H9 (cell line): Measurements from ENCODE around the gene EPS8. TPM values are rescaled to one million over a fixed set of nuclear protein-coding genes. Genes with fewer than 3 reads are reported as not detected.

Experiments used
- DNase-seq: peaks from one replicate; pipeline ENCODE4 v3.0.0-alpha.2; 2017
- H2AFZ ChIP-seq: one replicate; pipeline ENCODE4 v1.6.1; 2013; ENCODE audit warnings: mild to moderate bottlenecking, low read length, control low read depth, moderate library complexity
- H2AK5ac ChIP-seq: 2 replicates; pipeline ENCODE4 v1.6.1; 2013; ENCODE audit warnings: low read length, control low read depth, mixed read lengths; ENCODE audit not compliant: insufficient read length
- H2BK120ac ChIP-seq: one replicate; pipeline ENCODE4 v1.6.1; 2013; ENCODE audit warnings: low read depth, mild to moderate bottlenecking, low read length, control low read depth, inconsistent platforms; ENCODE audit not compliant: poor library complexity, severe bottlenecking
- H2BK12ac ChIP-seq: 2 replicates; pipeline ENCODE4 v1.6.1; 2013; ENCODE audit warnings: low read length, control low read depth, mixed read lengths, low read depth; ENCODE audit not compliant: insufficient read length
- H2BK15ac ChIP-seq: 2 replicates; pipeline ENCODE4 v1.6.1; 2013; ENCODE audit warnings: low read depth, low read length, control low read depth
- H2BK20ac ChIP-seq: one replicate; pipeline ENCODE4 v1.6.1; 2013; ENCODE audit warnings: low read depth, mild to moderate bottlenecking, low read length, control low read depth, inconsistent platforms; ENCODE audit not compliant: poor library complexity, severe bottlenecking
- H2BK5ac ChIP-seq: 2 replicates; pipeline ENCODE4 v1.6.1; 2013; ENCODE audit warnings: low read length, control low read depth, mixed read lengths; ENCODE audit not compliant: insufficient read length
- H3K14ac ChIP-seq: 2 replicates; pipeline ENCODE4 v1.6.1; 2013; ENCODE audit warnings: low read length, control low read depth; ENCODE audit not compliant: insufficient read depth
- H3K18ac ChIP-seq: 2 replicates; pipeline ENCODE4 v1.6.1; 2013; ENCODE audit warnings: low read depth, mild to moderate bottlenecking, mixed read lengths, low read length, control low read depth; ENCODE audit not compliant: insufficient read length
- H3K23ac ChIP-seq: 2 replicates; pipeline ENCODE4 v1.6.1; 2013; ENCODE audit warnings: low read length, control low read depth, mixed read lengths, low read depth; ENCODE audit not compliant: insufficient read length
- H3K23me2 ChIP-seq: 2 replicates; pipeline ENCODE4 v1.6.1; 2013; ENCODE audit warnings: low read depth, mild to moderate bottlenecking, mixed read lengths, low read length, control low read depth; ENCODE audit not compliant: insufficient read length, poor library complexity, severe bottlenecking
- H3K27ac ChIP-seq: 2 replicates; pipeline ENCODE4 v1.5.1; 2013; ENCODE audit warnings: low read length, control low read depth, mixed read lengths, low read depth; ENCODE audit not compliant: insufficient read length
- H3K27me3 ChIP-seq: 2 replicates; pipeline ENCODE4 v1.6.1; 2013; ENCODE audit warnings: low read length, control low read depth, inconsistent platforms; ENCODE audit not compliant: insufficient read depth
- H3K4ac ChIP-seq: 2 replicates; pipeline ENCODE4 v1.6.1; 2013; ENCODE audit warnings: low read depth, mild to moderate bottlenecking, control low read depth, inconsistent platforms, low read length, moderate library complexity
- H3K4me1 ChIP-seq: 2 replicates; pipeline ENCODE4 v1.6.1; 2013; ENCODE audit warnings: low read length, control low read depth, inconsistent platforms; ENCODE audit not compliant: insufficient read depth
- H3K4me2 ChIP-seq: 2 replicates; pipeline ENCODE4 v1.6.1; 2013; ENCODE audit warnings: low read length, control low read depth, mixed read lengths; ENCODE audit not compliant: insufficient read length, insufficient read depth
- H3K56ac ChIP-seq: 2 replicates; pipeline ENCODE4 v1.6.1; 2013; ENCODE audit warnings: low read depth, mild to moderate bottlenecking, mixed read lengths, low read length, control low read depth; ENCODE audit not compliant: insufficient read length
- H3K79me1 ChIP-seq: 2 replicates; pipeline ENCODE4 v1.6.1; 2013; ENCODE audit warnings: low read depth, mild to moderate bottlenecking, moderate library complexity, low read length, control low read depth, inconsistent platforms; ENCODE audit not compliant: insufficient read depth, poor library complexity, severe bottlenecking
- H3K79me2 ChIP-seq: 2 replicates; pipeline ENCODE4 v1.6.1; 2013; ENCODE audit warnings: low read length, control low read depth, inconsistent platforms; ENCODE audit not compliant: insufficient read depth
- H3K9ac ChIP-seq: 2 replicates; pipeline ENCODE4 v1.6.1; 2013; ENCODE audit warnings: low read length, control low read depth, mixed read lengths; ENCODE audit not compliant: insufficient read length; ENCODE audit errors: extremely low read depth
- H3K9me3 ChIP-seq: one replicate; pipeline ENCODE4 v1.6.1; 2013; ENCODE audit warnings: low read depth, low read length, inconsistent platforms; ENCODE audit not compliant: control insufficient read depth
- H3T11ph ChIP-seq: one replicate; pipeline ENCODE4 v1.6.1; 2013; ENCODE audit warnings: mild to moderate bottlenecking, low read length, control low read depth, inconsistent platforms
- H4K20me1 ChIP-seq: one replicate; pipeline ENCODE4 v1.6.1; 2013; ENCODE audit not compliant: control insufficient read depth, insufficient read length, insufficient read depth
- H4K5ac ChIP-seq: 2 replicates; pipeline ENCODE4 v1.6.1; 2013; ENCODE audit warnings: low read depth, mild to moderate bottlenecking, mixed read lengths, low read length, control low read depth; ENCODE audit not compliant: insufficient read length
- H4K8ac ChIP-seq: replicated peaks from 2 replicates; pipeline ENCODE4 v1.6.1; 2013; ENCODE audit warnings: low read length, control low read depth, mixed read lengths, low read depth; ENCODE audit not compliant: insufficient read length
- H4K91ac ChIP-seq: 2 replicates; pipeline ENCODE4 v1.6.1; 2013; ENCODE audit warnings: low read depth, mild to moderate bottlenecking, moderate library complexity, mixed read lengths, low read length, control low read depth; ENCODE audit not compliant: insufficient read length
- H3K27ac Mint-ChIP-seq, 3 experiments: 2 replicates in 2 of 3; 3 replicates in 1 of 3; pipeline ENCODE4 v1.8.0; 2020 to 2021; ENCODE audit warnings: mixed read lengths in 3 of 3, mild to moderate bottlenecking in 1 of 3, moderate library complexity in 1 of 3
- H3K27me3 Mint-ChIP-seq: 2 replicates; pipeline ENCODE4 v1.8.0; 2021; ENCODE audit warnings: low read depth, mild to moderate bottlenecking, moderate library complexity, mixed read lengths
- H3K36me3 Mint-ChIP-seq, 3 experiments: 2 replicates in 2 of 3; 3 replicates in 1 of 3; pipeline ENCODE4 v1.8.0; 2020 to 2021; ENCODE audit warnings: low read depth in 3 of 3, mixed read lengths in 3 of 3; ENCODE audit not compliant: insufficient read depth in 1 of 3
- H3K4me1 Mint-ChIP-seq, 2 experiments: 2 replicates each; pipeline ENCODE4 v1.8.0; 2020; ENCODE audit warnings: mixed read lengths in 2 of 2
- H3K4me3 Mint-ChIP-seq, 2 experiments: 2 replicates in 1 of 2; 3 replicates in 1 of 2; pipeline ENCODE4 v1.8.0; 2020 to 2021; ENCODE audit warnings: mild to moderate bottlenecking in 2 of 2, mixed read lengths in 2 of 2, moderate library complexity in 1 of 2
- H3K9me3 Mint-ChIP-seq, 2 experiments: 2 replicates in 1 of 2; 3 replicates in 1 of 2; pipeline ENCODE4 v1.8.0; 2020; ENCODE audit warnings: mild to moderate bottlenecking in 2 of 2, mixed read lengths in 2 of 2, moderate library complexity in 1 of 2
- CTCF ChIP-seq: fragments of 200-600 bp; sonication (generic); conservative IDR thresholded peaks from 3 replicates; pipeline ENCODE4 v1.8.0; 2021; ENCODE audit warnings: antibody characterized with exemption, mild to moderate bottlenecking
- WGBS: extraction: QIAGEN DNeasy Blood & Tissue Kit; methylation state at CpG from one replicate; pipeline ENCODE4 v1.1.7; 2013; ENCODE audit warnings: missing lambda C conversion rate, low lambda C conversion rate, mixed read lengths; ENCODE audit not compliant: insufficient read length; ENCODE audit errors: extremely low coverage; 5-methylcytosine and 5-hydroxymethylcytosine counted together
- total RNA-seq: library from RNA; stranded (reverse); gene quantifications from 2 replicates; pipeline ENCODE4 v1.2.1, GENCODE V29; 2021

EPS8 gene
- total RNA-seq, 1 experiment from 2014 or later = 2.2 TPM

GRCh38 chr12:15776532-15776931 lies 12.7 kb downstream of the EPS8 start:
- Mint-ChIP-seq H3K27me3 (no peaks in the 10 kb centered on the region), H3K4me1 (peaks cover 9 to 10% of the 10 kb centered on the region in 2 experiments), H3K27ac (no peak overlapping the region), H3K4me3 (no peak overlapping the region), H3K9me3 (no peaks in the 10 kb centered on the region), H3K36me3 (no peaks in the 10 kb centered on the region)
- H3K79me2 ChIP-seq = no peaks in the 10 kb centered on the region
- no peak overlapping the region for H2BK12ac ChIP-seq
- no peak overlapping the region for H3K23ac ChIP-seq
- no peak overlapping the region for H2BK15ac ChIP-seq
- no peak overlapping the region for H3T11ph ChIP-seq
- no peak overlapping the region for H2BK20ac ChIP-seq
- H3K56ac ChIP-seq = no peak overlapping the region
- H3K27ac ChIP-seq = no peak overlapping the region
- no peaks in the 10 kb centered on the region for H3K9me3 ChIP-seq
- no peaks in the 10 kb centered on the region; the same call in 1 of the 2 replicates for H3K4me1 ChIP-seq
- no peak overlapping the region for H2BK120ac ChIP-seq
- no peak overlapping the region for H3K4ac ChIP-seq
- no peak for DNase-seq
- H3K9ac ChIP-seq = no peak overlapping the region
- no peak overlapping the region for H2AFZ ChIP-seq
- no peak overlapping the region for H4K91ac ChIP-seq
- no peak for TF ChIP-seq CTCF
- no CpG with 5 or more reads among the region's 5 CpGs for WGBS
- H4K8ac ChIP-seq = no peak overlapping the region
- H2AK5ac ChIP-seq = no peak overlapping the region
- no peak overlapping the region for H3K14ac ChIP-seq
- H3K18ac ChIP-seq = no peak overlapping the region
- H3K79me1 ChIP-seq = no peaks in the 10 kb centered on the region
- H4K5ac ChIP-seq = no peak overlapping the region
- H4K20me1 ChIP-seq = no peaks in the 10 kb centered on the region
- no peak overlapping the region for H3K4me2 ChIP-seq
- no peak overlapping the region for H2BK5ac ChIP-seq
- no peaks in the 10 kb centered on the region for H3K23me2 ChIP-seq
- no peaks in the 10 kb centered on the region for H3K27me3 ChIP-seq
